Mesenchymal stem cell (in vitro differentiated cells and primary cell): ENCODE measurements around the gene HSPB7.
"Not testable (repeated sequence)": the region's sequence is repeated elsewhere in the genome, so short reads cannot be mapped to it uniquely, and the experiment has no call there.

Experiments used
- DNase-seq: peaks from one replicate; pipeline ENCODE4 v3.0.0-alpha.2; 2013
- H2AFZ ChIP-seq: one replicate; pipeline ENCODE4 v1.6.1; 2013; ENCODE audit warnings: low read depth, mild to moderate bottlenecking, control low read depth, inconsistent platforms, low read length, moderate library complexity
- H2AK5ac ChIP-seq: 2 replicates; pipeline ENCODE4 v1.6.1; 2013; ENCODE audit warnings: low read length, moderate library complexity, mild to moderate bottlenecking, inconsistent platforms; ENCODE audit not compliant: severe bottlenecking
- H2BK120ac ChIP-seq: one replicate; pipeline ENCODE4 v1.6.1; 2013; ENCODE audit warnings: low read depth, mild to moderate bottlenecking, inconsistent platforms, low read length, moderate library complexity
- H2BK12ac ChIP-seq, 2 experiments: one replicate each; pipeline ENCODE4 v1.6.1; 2013; ENCODE audit warnings: inconsistent platforms in 2 of 2, low read length in 2 of 2, mild to moderate bottlenecking in 2 of 2, moderate library complexity in 2 of 2, control low read depth in 1 of 2
- H2BK15ac ChIP-seq: one replicate; pipeline ENCODE4 v1.6.1; 2013; ENCODE audit warnings: mild to moderate bottlenecking, low read depth, inconsistent platforms; ENCODE audit not compliant: poor library complexity, severe bottlenecking
- H2BK5ac ChIP-seq: 2 replicates; pipeline ENCODE4 v1.6.1; 2013; ENCODE audit warnings: low read depth, mild to moderate bottlenecking, low read length, control low read depth, inconsistent platforms; ENCODE audit not compliant: poor library complexity, severe bottlenecking
- H3K14ac ChIP-seq, 2 experiments: one replicate each; pipeline ENCODE4 v1.6.1; 2013; ENCODE audit warnings: inconsistent platforms in 2 of 2, low read length in 2 of 2, control low read depth in 1 of 2, mild to moderate bottlenecking in 1 of 2, moderate library complexity in 1 of 2
- H3K18ac ChIP-seq, 2 experiments: one replicate each; pipeline ENCODE4 v1.6.1; 2013; ENCODE audit warnings: inconsistent platforms in 2 of 2, low read length in 2 of 2, control low read depth in 1 of 2, low read depth in 1 of 2, mild to moderate bottlenecking in 1 of 2
- H3K23ac ChIP-seq, 2 experiments: one replicate each; pipeline ENCODE4 v1.6.1; 2013; ENCODE audit warnings: inconsistent platforms in 2 of 2, low read length in 2 of 2, mild to moderate bottlenecking in 2 of 2, moderate library complexity in 2 of 2, control low read depth in 1 of 2
- H3K27ac ChIP-seq: 2 replicates; pipeline ENCODE4 v1.5.1; 2013; ENCODE audit warnings: mild to moderate bottlenecking, moderate library complexity, low read length, control low read depth, inconsistent platforms; ENCODE audit not compliant: poor library complexity, severe bottlenecking
- H3K27me3 ChIP-seq, 2 experiments: 2 replicates each; pipeline versions ENCODE4 v1.6.1 to v1.7.0; 2013; ENCODE audit warnings: low read length in 2 of 2, mild to moderate bottlenecking in 2 of 2, moderate library complexity in 2 of 2, control low read depth in 1 of 2, inconsistent platforms in 1 of 2; ENCODE audit not compliant: control insufficient read depth in 1 of 2, insufficient read depth in 1 of 2
- H3K36me3 ChIP-seq, 2 experiments: 2 replicates each; pipeline versions ENCODE4 v1.6.1 to v1.7.0; 2013; ENCODE audit warnings: low read length in 2 of 2, control low read depth in 1 of 2, inconsistent platforms in 1 of 2, low read depth in 1 of 2, mild to moderate bottlenecking in 1 of 2; ENCODE audit not compliant: insufficient read depth in 2 of 2, control insufficient read depth in 1 of 2
- H3K4ac ChIP-seq, 2 experiments: one replicate each; pipeline ENCODE4 v1.6.1; 2013; ENCODE audit warnings: inconsistent platforms in 2 of 2, low read length in 2 of 2, mild to moderate bottlenecking in 2 of 2, moderate library complexity in 2 of 2, control low read depth in 1 of 2, low read depth in 1 of 2
- H3K4me1 ChIP-seq: 2 replicates; pipeline ENCODE4 v1.6.1; 2013; ENCODE audit warnings: low read depth, low read length, control low read depth; ENCODE audit not compliant: control insufficient read depth, insufficient read depth
- H3K4me2 ChIP-seq: 2 replicates; pipeline ENCODE4 v1.6.1; 2013; ENCODE audit warnings: low read length, mild to moderate bottlenecking, inconsistent platforms; ENCODE audit not compliant: poor library complexity, severe bottlenecking
- H3K4me3 ChIP-seq, 2 experiments: 2 replicates each; pipeline versions ENCODE4 v1.5.1 to v1.7.0; 2013; ENCODE audit warnings: low read length in 2 of 2, mild to moderate bottlenecking in 2 of 2, control low read depth in 1 of 2, low read depth in 1 of 2; ENCODE audit not compliant: insufficient read depth in 1 of 2
- H3K79me1 ChIP-seq: replicated peaks from 2 replicates; pipeline ENCODE4 v1.6.1; 2013; ENCODE audit warnings: mild to moderate bottlenecking, control low read depth, low read length, inconsistent platforms; ENCODE audit not compliant: poor library complexity, severe bottlenecking
- H3K9ac ChIP-seq: 2 replicates; pipeline ENCODE4 v1.7.0; 2013; ENCODE audit warnings: mild to moderate bottlenecking, low read length, moderate library complexity
- H3K9me3 ChIP-seq: 2 replicates; pipeline ENCODE4 v1.7.0; 2013; ENCODE audit warnings: mild to moderate bottlenecking, low read length; ENCODE audit not compliant: control insufficient read depth
- H4K8ac ChIP-seq: one replicate; pipeline ENCODE4 v1.6.1; 2013; ENCODE audit warnings: inconsistent platforms, mild to moderate bottlenecking, low read length, moderate library complexity
- H4K91ac ChIP-seq: one replicate; pipeline ENCODE4 v1.6.1; 2013; ENCODE audit warnings: mild to moderate bottlenecking, low read length, inconsistent platforms
- WGBS: methylation state at CpG from one replicate; pipeline ENCODE4 v1.1.7; 2013; ENCODE audit warnings: mixed read lengths; 5-methylcytosine and 5-hydroxymethylcytosine counted together

The HSPB7 gene

GRCh38 chr1:16032388-16033102 is 14.7 kb upstream of the HSPB7 start:
- Histone ChIP-seq H2BK12ac (no peak overlapping the region), H3K4ac (no peak overlapping the region), H3K18ac (no peak overlapping the region), H2BK120ac (no peak overlapping the region), H4K8ac (no peak overlapping the region), H3K4me1 (peaks cover 3% of the 10 kb centered on the region), H2AFZ (no peak overlapping the region), H3K79me1 (no peaks in the 10 kb centered on the region), H3K9me3 (no peaks in the 10 kb centered on the region), H3K23ac (no peak overlapping the region), H3K36me3 (no peaks in the 10 kb centered on the region), H3K27ac (no peak overlapping the region), H3K9ac (no peak overlapping the region), H2BK15ac (no peak overlapping the region), H4K91ac (no peak overlapping the region), H3K4me2 (no peak overlapping the region), H3K27me3 (peaks cover 7 to 26% of the 10 kb centered on the region in 2 experiments), H3K14ac (no peak overlapping the region), H2BK5ac (no peak overlapping the region), H2AK5ac (no peak overlapping the region), H3K4me3 (no peak overlapping the region)
- 67% methylated on average over 18 of the region's 18 CpGs for WGBS
- DNase-seq = peak; percentile 88

DNA sequence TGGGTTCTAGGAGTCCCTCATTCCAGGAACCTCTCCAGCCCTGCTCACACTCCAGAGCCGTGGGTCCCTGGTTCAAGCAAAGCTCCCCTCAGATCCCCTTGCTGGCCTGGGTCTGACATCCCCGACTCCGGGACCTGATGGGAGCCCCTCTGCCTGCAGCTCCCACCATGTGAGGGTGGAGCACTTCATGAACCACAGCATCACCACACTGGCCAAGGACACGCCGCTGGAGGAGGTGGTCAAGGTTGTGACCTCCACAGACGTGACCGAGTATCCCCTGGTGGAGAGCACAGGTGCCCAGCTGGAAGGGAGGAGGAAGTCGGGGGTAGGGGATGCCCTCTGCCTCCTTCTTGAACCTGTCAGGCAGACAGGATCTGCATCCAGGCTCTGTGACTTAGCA is 13.7 kb upstream of the HSPB7 start:
- no peak for DNase-seq
- Histone ChIP-seq H4K91ac (no peak overlapping the region), H4K8ac (no peak overlapping the region), H2BK15ac (no peak overlapping the region), H3K4me3 (no peak overlapping the region), H2BK5ac (no peak overlapping the region), H2BK12ac (no peak overlapping the region), H3K27me3 (peaks cover 0 to 22% of the 10 kb centered on the region in 2 experiments), H3K27ac (no peak overlapping the region), H3K4ac (no peak overlapping the region), H3K36me3 (no peaks in the 10 kb centered on the region), H3K18ac (no peak overlapping the region), H3K79me1 (no peaks in the 10 kb centered on the region), H3K4me1 (peaks cover 6% of the 10 kb centered on the region), H3K9ac (no peak overlapping the region), H2AFZ (no peak overlapping the region), H3K14ac (no peak overlapping the region), H3K4me2 (no peak overlapping the region), H3K23ac (no peak overlapping the region), H2BK120ac (no peak overlapping the region), H2AK5ac (no peak overlapping the region), H3K9me3 (no peaks in the 10 kb centered on the region)
- WGBS = 92% methylated on average over 7 of the region's 8 CpGs

DNA sequence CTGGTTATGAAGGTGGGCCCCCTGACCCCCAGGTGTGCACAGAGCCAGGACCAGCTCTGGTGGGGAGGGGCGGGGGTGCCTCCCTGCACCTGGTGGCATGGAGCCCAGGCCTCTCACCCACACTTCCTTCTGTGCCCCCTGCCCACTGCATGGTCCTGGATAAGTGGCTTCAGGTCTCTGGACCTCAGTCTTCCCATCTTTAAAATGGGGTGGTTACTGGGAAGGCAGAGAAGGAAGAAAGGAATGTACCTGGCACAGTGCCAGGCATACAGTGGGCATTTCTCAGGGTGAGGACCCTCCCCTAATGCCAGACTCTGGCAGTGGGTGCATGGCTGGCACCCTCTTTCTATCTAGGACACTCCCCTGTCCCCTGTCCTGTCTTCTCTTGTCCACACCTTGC is 11.4 kb upstream of the HSPB7 start:
- WGBS = 100% methylated on average over 1 of the region's 1 CpG
- no peak overlapping the region for H4K91ac ChIP-seq
- H3K27me3 ChIP-seq = peaks cover 4 to 22% of the 10 kb centered on the region in 2 experiments
- no peak for DNase-seq
- no peaks in the 10 kb centered on the region for H3K36me3 ChIP-seq
- no peak overlapping the region for H2AFZ ChIP-seq
- H3K4me2 ChIP-seq = no peak overlapping the region
- no peak overlapping the region for H3K4ac ChIP-seq
- H3K9ac ChIP-seq = no peak overlapping the region
- H3K79me1 ChIP-seq = no peaks in the 10 kb centered on the region
- H3K14ac ChIP-seq = no peak overlapping the region
- no peak overlapping the region for H3K27ac ChIP-seq
- H4K8ac ChIP-seq = no peak overlapping the region
- no peak overlapping the region for H2BK12ac ChIP-seq
- H3K4me1 ChIP-seq = peaks cover 6% of the 10 kb centered on the region
- no peak overlapping the region for H2BK120ac ChIP-seq
- H3K4me3 ChIP-seq = no peak overlapping the region
- no peaks in the 10 kb centered on the region for H3K9me3 ChIP-seq
- H3K23ac ChIP-seq = no peak overlapping the region
- H2BK15ac ChIP-seq = no peak overlapping the region
- H2AK5ac ChIP-seq = no peak overlapping the region
- H3K18ac ChIP-seq = no peak overlapping the region
- no peak overlapping the region for H2BK5ac ChIP-seq

- not testable (repeated sequence) for H2AFZ ChIP-seq, H3K4me3 ChIP-seq, H4K91ac ChIP-seq, H2BK120ac ChIP-seq, H3K9me3 ChIP-seq, H2BK15ac ChIP-seq, DNase-seq, H4K8ac ChIP-seq, H3K9ac ChIP-seq, H2BK5ac ChIP-seq, H3K14ac ChIP-seq, H3K23ac ChIP-seq, H3K27ac ChIP-seq, H3K4me1 ChIP-seq, H3K18ac ChIP-seq, H3K79me1 ChIP-seq, H3K4me2 ChIP-seq, H3K36me3 ChIP-seq, H3K4ac ChIP-seq, H2BK12ac ChIP-seq, H2AK5ac ChIP-seq
- 80% methylated on average over 13 of the region's 13 CpGs for WGBS
- peaks cover 4 to 22% of the 10 kb centered on the region in 2 experiments for H3K27me3 ChIP-seq
These were observed 11.1 kb upstream of the HSPB7 start for GRCh38 chr1:16029003-16029268.
